Measurements from ENCODE around the gene MMP20. TPM values are rescaled to one million over a fixed set of nuclear protein-coding genes. Genes with fewer than 3 reads are reported as not detected.
A peak's percentile ranks its signal among the peaks of the same experiment; 100 is the strongest.

MMP20 gene
- total and polyA plus RNA-seq, 2 of the 13 experiments (the other 11 are each of a cell fraction or from before 2014, with no cell fraction given): 0.05 TPM; not detected in 1

GRCh38 chr11:102615077-102615893, 9.8 kb downstream of the MMP20 start (continued):
- TF ChIP-seq EP300 (IDR thresholded peaks at IDR 0.05; ENCODE audit: low read depth in 2 of 2, low read length in 2 of 2): peak in 1 of 2 experiments; percentile 23; a peak in 1 of 4 replicates
- 0 out of 2 replicates have a peak, but pooled peaks have one; percentile 20 for TF ChIP-seq EP300 (CRISPR knock-in tag; IDR thresholded peaks at IDR 0.05; ENCODE audit: borderline replicate concordance)
- no peak for TF ChIP-seq ZFP36L2 (CRISPR knock-in tag; IDR thresholded peaks at IDR 0.05)
- no peak for TF ChIP-seq ZNF674 (CRISPR knock-in tag; IDR thresholded peaks at IDR 0.05; ENCODE audit: low read depth)
- no peak for TF ChIP-seq ZMAT5 (CRISPR knock-in tag; IDR thresholded peaks at IDR 0.05; ENCODE audit: borderline replicate concordance, low read depth)
- TF ChIP-seq ZNF614 (CRISPR knock-in tag; IDR thresholded peaks at IDR 0.05; ENCODE audit: borderline replicate concordance): no peak
- TF ChIP-seq POLR2A (IDR thresholded peaks at IDR 0.05; ENCODE audit: insufficient read depth in 1 of 2, low read depth in 2 of 2, low read length in 2 of 2): no peak
- no peak for TF ChIP-seq RERE (CRISPR knock-in tag; IDR thresholded peaks at IDR 0.05; ENCODE audit: low read depth)
- TF ChIP-seq PHF21A (CRISPR knock-in tag; IDR thresholded peaks at IDR 0.05): peak; percentile 58; the same call in 1 of the 2 replicates
- no peak for TF ChIP-seq STAT6 (CRISPR knock-in tag; IDR thresholded peaks at IDR 0.05; ENCODE audit: borderline replicate concordance)
- TF ChIP-seq CSRNP2 (CRISPR knock-in tag; conservative IDR thresholded peaks at IDR 0.05; ENCODE audit: low read depth): no peak
- TF ChIP-seq IRF1 (CRISPR knock-in tag; IDR thresholded peaks at IDR 0.05; ENCODE audit: low read depth): no peak
- no peak for TF ChIP-seq PAWR (CRISPR knock-in tag; IDR thresholded peaks at IDR 0.05; ENCODE audit: borderline replicate concordance)
- TF ChIP-seq SRSF9 (IDR thresholded peaks at IDR 0.05; ENCODE audit: borderline replicate concordance, insufficient read depth, low read depth, low read length, poor library complexity, severe bottlenecking): no peak
- no peak for TF ChIP-seq GZF1 (CRISPR knock-in tag; IDR thresholded peaks at IDR 0.05)
- no peak for TF ChIP-seq RBFOX2 (IDR thresholded peaks at IDR 0.05; ENCODE audit: low read depth, low read length)
- TF ChIP-seq ZNF562 (CRISPR knock-in tag; IDR thresholded peaks at IDR 0.05; ENCODE audit: borderline replicate concordance): no peak

All from HepG2 (cell line).